GM23338 (cell line): Measurements from ENCODE around the gene MYO18A. TPM values are rescaled to one million over a fixed set of nuclear protein-coding genes. Genes with fewer than 3 reads are reported as not detected.

Source experiments
- ATAC-seq: fragments of 200-7000 bp; cut with Tn5 transposase; 3 replicates; pipeline ENCODE4 v1.9.1; 2020
- DNase-seq: peaks from one replicate; pipeline ENCODE4 v3.0.0-alpha.2; 2015; ENCODE audit warnings: low spot score
- H2AFZ ChIP-seq: fragments of 200-600 bp; sonication (generic); 2 replicates; pipeline ENCODE4 v1.8.0; 2016; ENCODE audit warnings: antibody characterized with exemption, mild to moderate bottlenecking, moderate library complexity
- H3F3A ChIP-seq: fragments of 200-600 bp; sonication (generic); replicated peaks from 2 replicates; pipeline ENCODE4 v1.8.0; 2017; ENCODE audit warnings: antibody characterized with exemption, mixed run types, low read depth
- H3K27ac ChIP-seq: fragments of 200-600 bp; sonication (generic); 2 replicates; pipeline ENCODE4 v1.6.1; 2016; ENCODE audit warnings: low read depth
- H3K27me3 ChIP-seq: fragments of 200-600 bp; sonication (generic); 2 replicates; pipeline ENCODE4 v1.8.0; 2016; ENCODE audit warnings: mild to moderate bottlenecking, mixed run types, moderate library complexity; ENCODE audit not compliant: insufficient read depth
- H3K36me3 ChIP-seq: fragments of 200-600 bp; sonication (generic); 2 replicates; pipeline ENCODE4 v1.8.0; 2016; ENCODE audit warnings: mild to moderate bottlenecking; ENCODE audit not compliant: insufficient read depth
- H3K4me1 ChIP-seq: fragments of 200-600 bp; sonication (generic); 2 replicates; pipeline ENCODE4 v1.8.0; 2016; ENCODE audit warnings: mild to moderate bottlenecking, moderate library complexity; ENCODE audit not compliant: insufficient read depth
- H3K4me2 ChIP-seq: fragments of 200-600 bp; sonication (generic); 2 replicates; pipeline ENCODE4 v1.7.1; 2017; ENCODE audit warnings: mixed run types
- H3K4me3 ChIP-seq: fragments of 200-600 bp; sonication (generic); 2 replicates; pipeline ENCODE4 v1.6.1; 2016; ENCODE audit warnings: mixed run types
- H3K79me2 ChIP-seq: fragments of 200-600 bp; sonication (generic); replicated peaks from 2 replicates; pipeline ENCODE4 v1.8.0; 2017; ENCODE audit warnings: mild to moderate bottlenecking; ENCODE audit not compliant: insufficient read depth
- H3K9me2 ChIP-seq: fragments of 200-600 bp; sonication (generic); 2 replicates; pipeline ENCODE4 v1.8.0; 2017; ENCODE audit not compliant: insufficient read depth
- H4K20me1 ChIP-seq: fragments of 200-600 bp; sonication (generic); replicated peaks from 2 replicates; pipeline ENCODE4 v1.8.0; 2017; ENCODE audit warnings: mild to moderate bottlenecking; ENCODE audit not compliant: insufficient read depth
- H3K27ac Mint-ChIP-seq: 2 replicates; pipeline ENCODE4 v1.8.0; 2020; ENCODE audit warnings: inconsistent platforms, mild to moderate bottlenecking, moderate library complexity, mixed read lengths
- H3K27me3 Mint-ChIP-seq: 3 replicates; pipeline ENCODE4 v1.8.0; 2022; ENCODE audit warnings: low read depth, mild to moderate bottlenecking, moderate library complexity, mixed read lengths, inconsistent platforms; ENCODE audit not compliant: insufficient read depth, poor library complexity
- H3K36me3 Mint-ChIP-seq: 3 replicates; pipeline ENCODE4 v1.8.0; 2021; ENCODE audit warnings: low read depth, mild to moderate bottlenecking, inconsistent platforms, moderate library complexity, mixed read lengths
- H3K4me1 Mint-ChIP-seq: 3 replicates; pipeline ENCODE4 v1.8.0; 2020; ENCODE audit warnings: mild to moderate bottlenecking, inconsistent platforms, mixed read lengths
- H3K4me3 Mint-ChIP-seq: 3 replicates; pipeline ENCODE4 v1.8.0; 2021; ENCODE audit warnings: moderate library complexity, mild to moderate bottlenecking, inconsistent platforms, mixed read lengths
- H3K9me3 Mint-ChIP-seq: 3 replicates; pipeline ENCODE4 v1.8.0; 2020; ENCODE audit warnings: moderate library complexity, mild to moderate bottlenecking, inconsistent platforms, mixed read lengths
- CREB1 ChIP-seq: fragments of 250-450 bp; sonication (Bioruptor Pico); IDR thresholded peaks from 2 replicates; pipeline ENCODE4 v1.5.0; 2020; ENCODE audit warnings: low read depth, mild to moderate bottlenecking, moderate library complexity
- CTCF ChIP-seq, 2 experiments: fragments of 200-600 bp in 1 of 2; sonication (generic) in 1 of 2; conservative IDR thresholded peaks; 2 replicates each; pipeline versions ENCODE4 v1.5.1 to v1.6.1; 2016 to 2017; ENCODE audit warnings: antibody characterized with exemption in 2 of 2, low read depth in 2 of 2, mild to moderate bottlenecking in 2 of 2, moderate library complexity in 1 of 2
- ETS1 ChIP-seq: IDR thresholded peaks from 2 replicates; pipeline ENCODE4 v1.6.1; 2016; ENCODE audit warnings: antibody characterized with exemption
- EZH2 ChIP-seq: fragments of 200-600 bp; sonication (generic); IDR thresholded peaks from one replicate; pipeline ENCODE4 v1.8.0; 2017; ENCODE audit warnings: antibody characterized with exemption, mild to moderate bottlenecking, low read depth; ENCODE audit not compliant: unreplicated experiment
- EZH2phosphoT487 ChIP-seq: fragments of 200-600 bp; sonication (generic); IDR thresholded peaks from one replicate; pipeline ENCODE4 v1.8.1; 2018; ENCODE audit warnings: antibody characterized with exemption; ENCODE audit not compliant: unreplicated experiment
- JUNB ChIP-seq: IDR thresholded peaks from one replicate; pipeline ENCODE4 v1.6.1; 2016; ENCODE audit warnings: antibody characterized with exemption; ENCODE audit not compliant: unreplicated experiment
- NANOG ChIP-seq: IDR thresholded peaks from 2 replicates; pipeline ENCODE4 v1.6.1; 2016; ENCODE audit warnings: antibody characterized with exemption, borderline replicate concordance
- POLR2AphosphoS5 ChIP-seq: IDR thresholded peaks from 2 replicates; pipeline ENCODE4 v1.6.1; 2016; ENCODE audit warnings: antibody characterized with exemption, low read depth
- REST ChIP-seq: IDR thresholded peaks from one replicate; pipeline ENCODE4 v1.6.1; 2018; ENCODE audit warnings: antibody characterized with exemption; ENCODE audit not compliant: unreplicated experiment
- STAT1 ChIP-seq: IDR thresholded peaks from one replicate; pipeline ENCODE4 v1.6.1; 2016; ENCODE audit warnings: antibody characterized with exemption; ENCODE audit not compliant: unreplicated experiment
- ZNF114 ChIP-seq: fragments of 250-450 bp; sonication (Bioruptor Pico); IDR thresholded peaks from 2 replicates; pipeline ENCODE4 v1.5.0; 2020; ENCODE audit warnings: mild to moderate bottlenecking, moderate library complexity
- ZNF331 ChIP-seq: fragments of 250-450 bp; sonication (Bioruptor Pico); IDR thresholded peaks from 2 replicates; pipeline ENCODE4 v1.5.0; 2020; ENCODE audit warnings: low read depth, mild to moderate bottlenecking, moderate library complexity
- ZNF462 ChIP-seq: fragments of 250-450 bp; sonication (Bioruptor Pico); IDR thresholded peaks from 2 replicates; pipeline ENCODE4 v1.5.0; 2020; ENCODE audit warnings: mild to moderate bottlenecking, moderate library complexity
- polyA plus RNA-seq: library from polyadenylated mRNA; unstranded; fragments of >200 nt; fragmentation: Nextera tagmentation; extraction: Ambion mirVana; gene quantifications from 2 replicates; pipeline ENCODE4 v1.2.1, GENCODE V29; 2016
- total RNA-seq: library from RNA; depleted of rRNA; stranded (reverse); fragments of >200 nt; shearing (Covaris generic); gene quantifications from 2 replicates; pipeline ENCODE4 v1.2.3, GENCODE V29; 2014

Gene MYO18A
- total and polyA plus RNA-seq, 2 experiments from 2014 or later, result 18.3 to 37.5 TPM

- H3K4me1 Mint-ChIP-seq, result peaks cover 39% of the 10 kb centered on the region
- H3K9me2 ChIP-seq, result no peaks in the 10 kb centered on the region
- H3F3A ChIP-seq, result peaks cover 1% of the 10 kb centered on the region
- no peak overlapping the region for H3K27ac ChIP-seq
- H3K27me3 Mint-ChIP-seq, result peaks cover 21% of the 10 kb centered on the region
- no peaks in the 10 kb centered on the region for H3K36me3 Mint-ChIP-seq
- H3K4me1 ChIP-seq, result peaks cover 39% of the 10 kb centered on the region
- no peak for DNase-seq
- H2AFZ ChIP-seq, result no peak overlapping the region
- H3K79me2 ChIP-seq, result no peaks in the 10 kb centered on the region
- no peak for TF ChIP-seq CTCF (conservative IDR thresholded peaks at IDR 0.05; ENCODE audit: low read depth in 2 of 2)
- no peak for TF ChIP-seq ZNF462 (CRISPR knock-in tag)
- TF ChIP-seq ZNF114 (CRISPR knock-in tag), result no peak
- no peak for TF ChIP-seq REST
- no peak for TF ChIP-seq POLR2AphosphoS5
- TF ChIP-seq ZNF331 (CRISPR knock-in tag), result no peak
- no peak for TF ChIP-seq EZH2phosphoT487
- TF ChIP-seq ETS1, result no peak
- TF ChIP-seq STAT1, result no peak
- TF ChIP-seq CREB1 (CRISPR knock-in tag), result no peak
- no peak for TF ChIP-seq NANOG
- TF ChIP-seq JUNB, result no peak
- TF ChIP-seq EZH2, result no peak
- no peaks in the 10 kb centered on the region for H3K9me3 Mint-ChIP-seq
- no peaks in the 10 kb centered on the region for H3K36me3 ChIP-seq
- H3K4me3 Mint-ChIP-seq, result no peak overlapping the region
- H3K27ac Mint-ChIP-seq, result no peak overlapping the region
- no peak overlapping the region for H3K4me2 ChIP-seq
- no peaks in the 10 kb centered on the region for H4K20me1 ChIP-seq
- no peak for ATAC-seq
- peaks cover 5% of the 10 kb centered on the region; the same call in 1 of the 2 replicates for H3K27me3 ChIP-seq
- H3K4me3 ChIP-seq, result no peak overlapping the region
Observed at GRCh38 chr17:29024316-29024952, 155.8 kb downstream of the MYO18A start.
